Hematopoietic multipotent progenitor cell (in vitro differentiated cells): ENCODE data around the gene GDPD4. TPM values are rescaled to one million over a fixed set of nuclear protein-coding genes. Genes with fewer than 3 reads are reported as not detected.

ENCODE experiments used
- DNase-seq, 3 donors: peaks; one replicate each; pipeline ENCODE4 v3.0.0-alpha.2; 2011 to 2015; ENCODE audit warnings: low read depth in 2 of 3, low spot score in 2 of 3
- total RNA-seq: library from RNA; depleted of rRNA; stranded (reverse); fragments of >200 nt; gene quantifications from one replicate; pipeline ENCODE4 v1.2.3, GENCODE V29; 2012

The GDPD4 gene
- total RNA-seq, 1 donor: not detected

- DNase-seq: peak in 2 of 3 donors; percentile 3
Measured at GRCh38 chr11:77244277-77245027, 57.0 kb downstream of the GDPD4 start.

- DNase-seq: no peak
Measured at GRCh38 chr11:77236901-77237300, 64.6 kb downstream of the GDPD4 start.

- DNase-seq: no peak
Measured at GRCh38 chr11:77233011-77233410, 68.5 kb downstream of the GDPD4 start.

GRCh38 chr11:77232242-77232641 is 69.2 kb downstream of the GDPD4 start:
- no peak for DNase-seq

- no peak for DNase-seq
Measured at GRCh38 chr11:77231800-77232199, 69.7 kb downstream of the GDPD4 start.

- no peak for DNase-seq
Measured at GRCh38 chr11:77230878-77231605, 70.4 kb downstream of the GDPD4 start.

- DNase-seq: no peak
Measured at GRCh38 chr11:77223797-77224196, 77.7 kb downstream of the GDPD4 start.

DNA sequence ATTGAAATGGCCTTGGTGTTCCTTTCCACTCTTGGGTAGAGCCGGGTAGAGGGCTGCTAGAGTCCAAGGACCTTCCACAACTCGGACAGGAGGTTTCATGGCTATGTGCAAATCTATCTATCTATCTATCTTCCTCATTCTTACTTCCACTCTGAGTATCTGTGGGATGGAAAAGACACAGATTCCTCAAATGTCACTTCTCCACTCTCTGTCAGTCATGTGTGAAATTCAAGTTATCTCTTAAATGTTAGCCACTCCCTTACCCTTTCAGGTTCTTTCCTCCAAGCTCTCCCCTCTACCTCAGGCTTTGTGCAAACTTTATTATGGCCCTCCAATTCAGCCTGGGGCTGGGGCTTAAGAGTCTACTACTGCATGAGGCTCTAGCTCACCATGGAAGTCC is 84.3 kb downstream of the GDPD4 start:
- DNase-seq: no peak

DNA sequence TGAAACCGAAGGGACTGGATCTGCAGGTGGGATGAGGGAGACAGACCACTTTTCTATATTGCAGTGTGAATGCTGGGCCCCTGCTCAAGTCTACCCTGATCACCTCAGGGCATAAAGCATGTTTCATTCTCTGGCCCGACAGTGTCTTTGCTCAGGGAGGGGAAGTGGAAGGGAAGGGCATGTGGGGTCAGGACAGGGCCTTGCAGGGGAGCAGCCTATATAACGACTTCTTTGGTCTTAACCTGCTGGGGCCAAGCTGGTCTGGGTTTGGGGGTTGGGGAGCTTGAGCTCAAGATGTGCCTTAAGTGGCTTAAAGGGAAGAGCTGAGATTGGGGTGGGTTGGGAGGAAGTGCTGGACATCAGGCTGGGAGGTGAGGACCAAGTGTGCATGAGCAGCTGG is 86.4 kb downstream of the GDPD4 start:
- DNase-seq: no peak

- DNase-seq: no peak
Measured at GRCh38 chr11:77214557-77214956, 86.9 kb downstream of the GDPD4 start.

GRCh38 chr11:77213589-77214428 is 87.7 kb downstream of the GDPD4 start:
- no peak for DNase-seq

DNA sequence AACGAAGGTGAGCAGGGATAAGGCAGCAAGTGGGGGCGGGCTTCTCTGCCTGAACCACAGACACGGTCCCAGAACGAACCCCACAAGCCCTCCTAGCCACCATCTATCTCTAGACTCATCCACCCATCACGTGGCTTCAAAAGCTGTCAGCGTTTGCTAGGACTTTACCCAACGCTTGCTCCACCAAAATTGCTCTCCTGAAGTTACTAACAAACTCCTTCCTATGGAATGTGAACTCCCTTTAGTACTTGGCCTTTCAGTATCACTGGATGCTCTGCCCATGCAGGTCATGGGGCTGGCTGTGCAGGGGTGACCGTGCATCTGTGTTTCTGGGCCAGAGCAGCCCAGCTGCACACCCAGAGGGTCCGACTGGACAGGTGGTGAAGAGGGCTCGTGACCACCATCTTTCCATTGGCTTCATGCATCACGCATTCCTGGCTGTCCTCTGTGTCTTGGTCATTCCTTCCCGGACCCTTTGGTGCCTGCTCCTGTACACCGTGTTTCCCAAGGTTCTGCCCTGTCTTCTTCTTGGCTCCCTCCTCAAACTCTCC is 88.4 kb downstream of the GDPD4 start:
- no peak for DNase-seq

DNA sequence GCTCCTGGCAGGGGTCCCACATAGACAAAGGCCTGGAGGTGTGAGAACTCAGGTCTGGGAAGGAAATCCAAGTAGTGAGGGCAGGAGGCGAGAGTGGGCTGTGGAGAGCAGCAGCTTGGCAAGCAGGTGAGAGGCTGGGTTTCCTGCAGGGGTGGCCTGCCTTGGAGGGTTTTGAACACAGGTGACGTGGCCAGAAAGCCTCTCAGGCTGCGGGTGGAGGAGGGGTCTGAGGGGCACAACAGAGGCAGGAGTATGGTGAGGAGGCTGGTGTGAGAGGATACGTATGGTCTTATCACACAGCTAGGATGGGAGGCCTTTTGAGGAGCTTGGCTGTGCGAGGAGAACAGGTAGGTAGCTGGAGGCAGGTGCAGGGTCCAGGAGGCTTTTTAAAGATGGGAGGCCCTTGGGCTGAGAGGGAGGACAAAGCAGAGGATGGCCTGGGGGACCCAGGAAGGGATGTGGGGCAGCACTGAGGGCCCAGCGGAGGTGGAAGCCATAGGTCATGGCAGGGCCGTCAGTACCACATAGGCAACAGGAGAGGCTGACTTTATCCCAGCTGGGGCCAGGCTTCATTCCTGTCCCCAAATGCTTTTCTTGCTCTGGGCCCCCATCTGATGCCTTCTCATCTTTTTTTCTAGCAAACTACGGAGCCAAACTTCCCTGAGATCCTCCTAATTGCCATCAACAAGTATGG is 89.0 kb downstream of the GDPD4 start:
- DNase-seq: no peak

DNA sequence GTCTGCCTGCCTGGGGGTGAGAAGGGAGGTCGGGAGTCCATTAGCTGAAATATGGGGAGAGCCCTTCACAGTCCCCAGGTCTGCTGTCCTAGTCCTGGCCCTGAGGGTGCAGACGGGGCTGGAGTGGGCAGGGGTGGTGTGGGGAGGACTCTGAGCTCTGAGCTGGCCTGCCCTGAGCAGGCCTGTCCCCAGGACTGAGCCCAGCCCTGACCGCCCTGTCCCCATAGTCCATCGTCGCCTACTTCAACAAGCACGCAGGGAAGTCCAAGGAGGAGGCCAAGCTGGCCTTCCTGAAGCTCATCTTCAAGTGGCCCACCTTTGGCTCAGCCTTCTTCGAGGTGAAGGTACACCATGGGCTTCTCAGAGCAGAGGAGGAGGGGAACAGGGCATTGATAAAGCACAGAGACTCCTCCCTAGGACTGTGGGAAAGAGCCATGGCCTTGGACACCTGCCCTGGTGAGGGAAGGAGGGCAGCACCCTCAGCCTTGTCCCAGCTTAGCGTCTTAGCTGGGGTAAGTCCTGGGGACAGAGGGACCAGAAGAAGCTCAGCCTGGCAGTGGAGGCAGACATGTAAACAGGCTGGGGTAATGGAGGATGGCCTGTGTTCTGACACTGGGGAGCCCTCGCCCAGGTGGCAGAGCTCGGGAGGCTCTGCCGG is 89.8 kb downstream of the GDPD4 start:
- DNase-seq: no peak

- no peak for DNase-seq
Measured at GRCh38 chr11:77211040-77211451, 90.4 kb downstream of the GDPD4 start.

DNA sequence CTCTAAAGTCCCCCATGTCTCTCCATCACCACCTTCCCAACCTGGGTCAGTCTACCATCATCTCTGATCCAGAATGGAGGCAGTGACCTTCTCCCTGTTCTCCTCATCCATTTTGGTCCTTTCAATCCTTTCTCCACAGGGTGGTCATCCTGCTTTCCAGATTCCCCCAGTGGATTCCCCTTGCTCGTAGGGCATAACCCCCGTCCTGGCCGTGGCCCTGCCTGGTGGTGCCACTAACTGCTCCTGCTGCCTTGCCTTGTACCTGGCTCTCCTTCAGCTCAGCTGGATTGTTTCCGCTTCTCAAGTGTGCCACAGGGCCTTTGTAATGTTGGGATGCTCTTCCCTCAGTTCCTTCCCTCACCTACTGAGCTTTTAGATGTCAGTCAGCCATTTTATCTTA is 91.8 kb downstream of the GDPD4 start:
- DNase-seq: no peak

GRCh38 chr11:77208535-77208934 is 93.0 kb downstream of the GDPD4 start:
- DNase-seq: no peak

- DNase-seq: no peak
Measured at GRCh38 chr11:77207618-77208313, 93.7 kb downstream of the GDPD4 start.

DNA sequence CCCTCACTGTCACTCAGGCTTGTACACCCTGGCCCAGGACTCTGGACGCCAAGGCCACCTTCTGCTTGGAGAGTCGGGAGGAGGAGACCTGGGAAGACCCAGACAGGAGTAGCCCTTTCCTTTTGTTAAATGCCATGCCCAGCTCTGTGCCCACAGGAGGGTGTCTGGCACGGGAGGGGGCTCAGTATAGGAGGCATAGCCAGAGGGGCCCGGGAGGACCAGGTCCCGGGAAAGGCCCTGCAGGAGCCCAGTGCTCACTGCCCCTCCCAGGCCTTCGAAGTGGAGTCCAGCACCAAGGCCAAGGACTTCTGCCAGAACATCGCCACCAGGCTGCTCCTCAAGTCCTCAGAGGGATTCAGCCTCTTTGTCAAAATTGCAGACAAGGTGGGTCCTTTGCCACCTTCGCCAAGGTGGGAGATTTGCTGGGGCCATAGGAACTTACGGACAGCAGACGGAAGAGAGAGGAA is 94.4 kb downstream of the GDPD4 start:
- DNase-seq: no peak
